Measurements from ENCODE around the gene SCLY. TPM values are rescaled to one million over a fixed set of nuclear protein-coding genes. Genes with fewer than 3 reads are reported as not detected.

Gene SCLY
- total RNA-seq, 1 donor from 2014 or later: 46.1 TPM

GRCh38 chr2:238124488-238125126, 63.8 kb downstream of the SCLY start:
- Mint-ChIP-seq H3K4me1 (no peaks in the 10 kb centered on the region), H3K36me3 (ENCODE audit: low read depth) (no peaks in the 10 kb centered on the region), H3K9me3 (no peaks in the 10 kb centered on the region), H3K4me3 (no peak overlapping the region), H3K27me3 (ENCODE audit: low read depth) (no peaks in the 10 kb centered on the region), H3K27ac (ENCODE audit: unreplicated experiment) (no peak overlapping the region)
- no peak for DNase-seq (ENCODE audit: low read depth, low spot score)
- TF ChIP-seq, protein P1, sequence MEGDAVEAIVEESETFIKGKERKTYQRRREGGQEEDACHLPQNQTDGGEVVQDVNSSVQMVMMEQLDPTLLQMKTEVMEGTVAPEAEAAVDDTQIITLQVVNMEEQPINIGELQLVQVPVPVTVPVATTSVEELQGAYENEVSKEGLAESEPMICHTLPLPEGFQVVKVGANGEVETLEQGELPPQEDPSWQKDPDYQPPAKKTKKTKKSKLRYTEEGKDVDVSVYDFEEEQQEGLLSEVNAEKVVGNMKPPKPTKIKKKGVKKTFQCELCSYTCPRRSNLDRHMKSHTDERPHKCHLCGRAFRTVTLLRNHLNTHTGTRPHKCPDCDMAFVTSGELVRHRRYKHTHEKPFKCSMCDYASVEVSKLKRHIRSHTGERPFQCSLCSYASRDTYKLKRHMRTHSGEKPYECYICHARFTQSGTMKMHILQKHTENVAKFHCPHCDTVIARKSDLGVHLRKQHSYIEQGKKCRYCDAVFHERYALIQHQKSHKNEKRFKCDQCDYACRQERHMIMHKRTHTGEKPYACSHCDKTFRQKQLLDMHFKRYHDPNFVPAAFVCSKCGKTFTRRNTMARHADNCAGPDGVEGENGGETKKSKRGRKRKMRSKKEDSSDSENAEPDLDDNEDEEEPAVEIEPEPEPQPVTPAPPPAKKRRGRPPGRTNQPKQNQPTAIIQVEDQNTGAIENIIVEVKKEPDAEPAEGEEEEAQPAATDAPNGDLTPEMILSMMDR (conservative IDR thresholded peaks at IDR 0.05): no peak

GRCh38 chr2:238125127-238125885, 64.5 kb downstream of the SCLY start:
- DNase-seq (ENCODE audit: low read depth, low spot score): no peak
- no peak overlapping the region for H3K4me3 Mint-ChIP-seq
- H3K9me3 Mint-ChIP-seq: no peaks in the 10 kb centered on the region
- TF ChIP-seq, protein P1 (conservative IDR thresholded peaks at IDR 0.05): no peak
- no peaks in the 10 kb centered on the region for H3K27me3 Mint-ChIP-seq (ENCODE audit: low read depth)
- H3K4me1 Mint-ChIP-seq: no peaks in the 10 kb centered on the region
- H3K27ac Mint-ChIP-seq (ENCODE audit: unreplicated experiment): no peak overlapping the region
- H3K36me3 Mint-ChIP-seq (ENCODE audit: low read depth): no peaks in the 10 kb centered on the region

GRCh38 chr2:238126338-238126737, 65.5 kb downstream of the SCLY start:
- H3K4me1 Mint-ChIP-seq: no peaks in the 10 kb centered on the region
- no peak for DNase-seq (ENCODE audit: low read depth, low spot score)
- no peak overlapping the region for H3K27ac Mint-ChIP-seq (ENCODE audit: unreplicated experiment)
- no peaks in the 10 kb centered on the region for H3K9me3 Mint-ChIP-seq
- H3K4me3 Mint-ChIP-seq: no peak overlapping the region
- no peaks in the 10 kb centered on the region for H3K36me3 Mint-ChIP-seq (ENCODE audit: low read depth)
- no peaks in the 10 kb centered on the region for H3K27me3 Mint-ChIP-seq (ENCODE audit: low read depth)
- TF ChIP-seq, protein P1 (conservative IDR thresholded peaks at IDR 0.05): no peak

GRCh38 chr2:238126775-238127164, 66.0 kb downstream of the SCLY start:
- Mint-ChIP-seq H3K36me3 (ENCODE audit: low read depth) (no peaks in the 10 kb centered on the region), H3K9me3 (no peaks in the 10 kb centered on the region), H3K4me1 (no peaks in the 10 kb centered on the region), H3K27me3 (ENCODE audit: low read depth) (no peaks in the 10 kb centered on the region), H3K4me3 (no peak overlapping the region), H3K27ac (ENCODE audit: unreplicated experiment) (no peak overlapping the region)
- no peak for DNase-seq (ENCODE audit: low read depth, low spot score)
- TF ChIP-seq, protein P1 (conservative IDR thresholded peaks at IDR 0.05): no peak

- no peaks in the 10 kb centered on the region for H3K27me3 Mint-ChIP-seq (ENCODE audit: low read depth)
- peak overlapping the region; percentile 30 for H3K27ac Mint-ChIP-seq (ENCODE audit: unreplicated experiment)
- no peak overlapping the region for H3K4me3 Mint-ChIP-seq
- H3K9me3 Mint-ChIP-seq: no peaks in the 10 kb centered on the region
- H3K36me3 Mint-ChIP-seq (ENCODE audit: low read depth): no peaks in the 10 kb centered on the region
- DNase-seq (ENCODE audit: low read depth, low spot score): no peak
- TF ChIP-seq, protein P1 (conservative IDR thresholded peaks at IDR 0.05): no peak
- H3K4me1 Mint-ChIP-seq: no peaks in the 10 kb centered on the region
These were observed 66.6 kb downstream of the SCLY start for GRCh38 chr2:238127165-238128060.
